GM19468 (cell line): ENCODE measurements around the gene APBA2.
"Not testable (repeated sequence)": the region's sequence is repeated elsewhere in the genome, so short reads cannot be mapped to it uniquely, and the experiment has no call there.

Source experiments
- ATAC-seq: cut with Tn5 transposase; IDR thresholded peaks from one replicate; pipeline ENCODE4 v1.9.1; 2021; ENCODE audit warnings: mild to moderate bottlenecking, moderate library complexity, moderate number of reproducible peaks; ENCODE audit not compliant: unreplicated experiment; ENCODE audit errors: extremely low read depth

Gene APBA2

DNA sequence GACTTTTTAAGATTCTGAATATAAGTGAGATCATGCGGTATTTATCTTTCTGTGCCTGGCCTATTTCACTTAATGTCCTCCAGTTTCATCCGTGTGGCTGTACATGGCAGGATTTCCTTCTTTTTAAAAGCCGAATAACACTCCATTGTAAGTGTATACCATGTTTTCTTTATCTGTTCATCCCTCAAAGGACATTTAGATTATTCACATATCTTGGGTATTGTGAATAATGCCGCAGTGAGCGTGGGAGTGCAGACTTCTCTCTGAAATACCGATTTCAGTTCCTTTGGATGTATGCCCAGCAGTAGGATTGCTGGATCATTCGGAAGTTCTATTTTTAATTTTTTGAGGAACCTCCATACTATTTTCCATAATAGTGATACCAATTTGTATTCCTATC, 136.1 kb downstream of the APBA2 start:
- no peak for ATAC-seq

DNA sequence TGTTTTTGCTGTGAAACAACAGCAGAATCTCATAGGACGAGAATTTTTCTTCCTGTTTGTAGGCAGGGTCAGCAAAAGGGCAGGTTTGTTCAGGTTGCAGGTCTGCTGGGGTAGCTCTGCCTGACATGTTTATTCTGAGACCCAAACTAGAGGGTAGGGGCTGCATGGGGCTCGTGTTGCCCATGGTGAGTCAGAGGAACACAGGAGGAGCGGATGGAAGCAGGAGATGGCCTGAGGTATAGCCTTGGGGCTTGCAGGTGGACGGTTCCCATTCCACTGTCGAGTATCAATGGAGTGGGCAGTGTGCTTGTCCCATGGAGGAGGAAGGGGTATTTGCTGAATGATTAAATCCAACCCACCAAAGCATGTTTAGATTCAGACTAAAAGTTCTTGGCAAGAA, 138.9 kb downstream of the APBA2 start:
- ATAC-seq, result no peak

DNA sequence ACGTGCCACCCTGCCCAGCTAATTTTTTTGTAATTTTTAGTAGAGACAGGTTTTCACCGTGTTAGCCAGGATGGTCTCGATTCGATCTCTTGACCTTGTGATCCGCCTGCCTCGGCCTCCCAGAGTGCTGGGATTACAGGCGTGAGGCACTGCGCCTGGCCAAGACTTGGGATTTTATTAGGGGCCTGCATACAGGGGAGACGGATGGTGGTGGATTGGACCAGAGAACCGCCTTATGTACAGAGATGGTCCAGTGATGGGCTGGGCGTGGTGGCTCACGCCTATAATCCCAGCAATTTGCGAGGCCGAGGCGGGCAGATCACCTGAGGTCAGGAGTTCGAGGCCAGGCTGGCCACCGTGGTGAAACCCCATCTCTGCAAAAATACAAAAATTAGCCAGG, 139.6 kb downstream of the APBA2 start:
- ATAC-seq, result not testable (repeated sequence)

DNA sequence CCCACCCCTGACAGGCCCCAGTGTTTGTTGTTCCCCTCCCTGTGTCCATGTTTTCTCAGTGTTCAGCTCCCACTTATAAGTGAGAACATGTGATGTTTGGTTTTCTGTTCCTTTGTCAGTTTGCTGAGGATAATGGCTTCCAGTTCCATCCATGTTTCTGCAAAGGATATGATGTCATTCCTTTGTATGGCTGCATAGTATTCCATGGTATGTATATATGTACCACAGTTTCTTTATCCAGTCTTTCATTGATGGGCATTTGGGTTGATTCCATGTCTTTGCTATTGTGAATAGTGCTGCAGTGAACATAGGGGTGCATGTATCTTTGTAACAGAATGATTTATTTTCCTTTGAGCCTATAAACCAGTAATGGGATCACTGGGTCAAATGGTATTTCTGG, 142.4 kb downstream of the APBA2 start:
- not testable (repeated sequence) for ATAC-seq

DNA sequence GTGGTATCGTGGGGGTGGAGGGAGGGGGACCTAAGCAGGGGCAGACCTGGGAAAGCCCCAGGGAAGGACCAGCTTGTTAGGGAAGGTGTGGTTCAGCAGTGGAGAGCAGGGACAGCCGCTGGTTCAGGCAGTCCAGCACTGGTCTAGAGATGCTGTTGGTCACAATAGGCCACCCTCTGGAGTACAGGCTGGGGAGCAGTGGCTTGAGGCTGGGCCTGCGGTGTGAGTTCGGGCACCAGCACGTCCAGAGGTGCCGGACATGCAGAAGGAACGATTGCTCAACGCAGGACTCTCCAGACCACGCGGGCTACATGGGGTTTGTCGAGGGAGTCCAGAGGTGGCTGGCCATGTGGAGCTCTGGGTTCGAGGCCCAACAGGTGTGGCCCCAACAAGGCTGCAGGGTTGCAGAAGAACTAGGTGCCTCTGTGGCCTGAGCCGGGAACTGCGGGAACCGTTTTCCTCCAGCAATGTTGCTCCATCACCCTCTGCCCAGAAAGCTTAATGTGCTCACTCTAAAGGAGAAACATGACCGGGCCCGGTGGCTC, 143.9 kb downstream of the APBA2 start:
- ATAC-seq, result no peak

DNA sequence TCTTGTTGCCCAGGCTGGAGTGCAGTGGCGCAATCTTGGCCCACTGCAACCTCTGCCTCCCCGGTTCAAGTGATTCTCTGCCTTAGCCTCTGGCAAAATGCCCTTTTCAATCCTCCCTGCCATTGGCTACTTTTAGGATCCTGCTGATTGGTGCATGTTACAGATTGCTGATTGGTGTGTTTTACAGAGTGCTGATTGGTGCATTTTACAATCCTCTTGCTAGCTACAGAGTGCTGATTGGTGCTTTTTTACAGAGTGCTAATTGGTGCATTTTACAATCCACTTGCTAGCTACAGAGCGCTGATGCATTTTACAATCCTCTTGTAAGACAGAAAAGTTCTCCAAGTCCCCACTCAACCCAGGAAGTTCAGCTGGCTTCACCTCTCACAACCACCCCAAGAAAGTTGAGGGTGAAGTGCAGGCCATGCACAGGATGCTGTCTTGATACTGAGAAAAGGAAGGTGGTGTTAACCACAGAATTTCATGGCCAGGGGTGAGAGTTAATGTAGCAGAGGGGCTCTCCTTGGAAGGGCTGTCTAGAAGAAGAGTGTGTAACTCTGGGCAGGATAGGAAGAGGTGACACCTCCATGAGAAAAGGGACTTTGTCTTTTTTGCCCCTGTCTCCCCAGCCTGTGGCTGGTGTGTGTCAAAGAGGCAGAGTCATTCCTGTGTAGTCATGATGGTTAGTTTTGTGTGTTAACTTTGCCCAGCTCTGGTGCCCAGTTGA, 145.9 kb downstream of the APBA2 start:
- ATAC-seq, result no peak

DNA sequence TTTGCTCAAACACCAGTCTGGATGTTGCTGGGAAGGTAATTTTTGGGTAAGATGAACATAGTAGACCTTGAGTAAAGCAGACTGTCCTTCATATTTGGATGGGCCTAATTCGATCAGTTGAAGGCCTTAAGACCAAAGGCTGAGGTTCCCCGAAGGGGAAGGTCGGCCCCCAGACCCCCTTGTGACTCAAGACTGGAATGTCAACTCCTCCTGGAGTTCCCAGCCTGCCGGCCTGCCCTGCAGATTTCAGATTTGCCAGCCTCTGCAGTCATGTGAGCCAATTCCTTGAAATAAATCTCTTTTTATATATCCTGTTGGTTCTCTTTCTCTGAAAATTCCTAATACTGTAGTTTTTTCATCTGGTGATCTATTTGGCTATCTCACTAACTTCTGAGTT, 146.5 kb downstream of the APBA2 start:
- no peak for ATAC-seq

DNA sequence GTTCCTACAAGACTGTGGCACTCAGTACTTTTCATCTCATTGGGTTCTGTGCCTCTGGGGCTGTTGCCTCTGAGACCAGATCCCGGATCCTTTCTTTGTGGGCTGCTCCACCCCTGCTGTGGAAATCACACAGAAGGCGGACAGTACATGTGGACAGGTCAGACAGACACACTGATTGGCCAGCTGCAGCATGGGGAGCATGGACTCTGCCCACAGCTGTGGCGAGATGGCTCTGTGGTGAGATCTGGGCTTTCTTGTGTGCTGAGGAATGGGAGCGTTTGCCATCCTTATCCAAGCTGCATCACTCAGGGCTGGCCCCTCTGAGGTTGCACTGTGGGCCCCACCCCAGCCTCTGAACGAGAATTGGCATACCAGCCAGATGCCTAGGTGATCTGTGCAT, 147.0 kb downstream of the APBA2 start:
- ATAC-seq, result no peak

DNA sequence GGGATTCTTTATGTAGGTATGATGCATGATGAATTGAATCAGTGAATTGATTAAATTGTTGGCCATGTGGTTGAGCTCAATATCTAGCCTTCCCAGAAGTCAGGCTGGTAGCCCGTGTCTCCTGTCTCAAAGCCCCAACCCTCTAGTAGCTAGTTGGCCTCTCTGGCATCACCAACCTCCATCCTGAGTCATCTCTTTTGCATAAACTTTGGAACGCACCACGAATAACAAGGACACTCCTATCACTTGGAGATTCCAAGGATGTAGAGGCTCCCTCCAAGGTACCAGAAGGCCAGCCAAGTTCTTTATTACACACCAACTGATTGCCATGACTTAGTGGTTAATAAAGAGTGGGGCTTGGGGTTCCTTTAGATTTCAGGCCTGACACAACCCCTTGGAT, 148.4 kb downstream of the APBA2 start:
- no peak for ATAC-seq

DNA sequence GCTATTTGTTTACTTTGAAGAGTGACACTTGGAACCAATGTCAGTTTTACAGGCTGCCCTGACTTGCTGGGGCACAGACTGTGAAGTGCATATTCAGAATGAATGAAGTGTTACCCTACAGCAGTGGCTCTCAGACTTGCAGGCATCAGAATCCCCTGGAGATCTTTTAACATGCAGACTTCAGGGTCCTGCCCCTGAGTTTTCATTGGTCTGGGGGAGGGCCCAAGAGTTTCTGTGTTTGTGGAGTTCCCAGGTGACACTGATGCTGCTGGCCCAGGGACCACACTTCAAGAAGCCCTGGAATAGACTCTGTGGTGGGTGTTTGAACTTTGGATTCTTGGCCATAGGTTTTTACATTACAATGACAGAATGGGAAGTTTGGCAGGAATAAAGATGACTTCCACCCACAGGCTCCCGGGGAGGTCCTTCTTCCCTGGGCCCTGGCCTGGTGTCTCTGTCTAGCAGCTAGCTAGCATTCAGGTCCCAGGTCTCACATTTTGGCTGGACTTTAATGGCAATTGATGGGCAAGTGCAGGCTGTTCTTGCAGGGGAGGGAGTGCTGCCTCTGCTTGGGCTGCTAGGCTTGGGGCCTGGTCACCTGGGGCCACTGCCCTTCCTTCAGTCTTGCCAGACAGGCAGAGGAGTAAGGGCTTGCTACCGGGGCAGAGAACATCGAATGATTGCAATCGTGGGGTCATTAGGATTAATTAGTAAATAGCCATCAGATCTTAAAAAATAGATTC, 149.0 kb downstream of the APBA2 start:
- ATAC-seq, result no peak

DNA sequence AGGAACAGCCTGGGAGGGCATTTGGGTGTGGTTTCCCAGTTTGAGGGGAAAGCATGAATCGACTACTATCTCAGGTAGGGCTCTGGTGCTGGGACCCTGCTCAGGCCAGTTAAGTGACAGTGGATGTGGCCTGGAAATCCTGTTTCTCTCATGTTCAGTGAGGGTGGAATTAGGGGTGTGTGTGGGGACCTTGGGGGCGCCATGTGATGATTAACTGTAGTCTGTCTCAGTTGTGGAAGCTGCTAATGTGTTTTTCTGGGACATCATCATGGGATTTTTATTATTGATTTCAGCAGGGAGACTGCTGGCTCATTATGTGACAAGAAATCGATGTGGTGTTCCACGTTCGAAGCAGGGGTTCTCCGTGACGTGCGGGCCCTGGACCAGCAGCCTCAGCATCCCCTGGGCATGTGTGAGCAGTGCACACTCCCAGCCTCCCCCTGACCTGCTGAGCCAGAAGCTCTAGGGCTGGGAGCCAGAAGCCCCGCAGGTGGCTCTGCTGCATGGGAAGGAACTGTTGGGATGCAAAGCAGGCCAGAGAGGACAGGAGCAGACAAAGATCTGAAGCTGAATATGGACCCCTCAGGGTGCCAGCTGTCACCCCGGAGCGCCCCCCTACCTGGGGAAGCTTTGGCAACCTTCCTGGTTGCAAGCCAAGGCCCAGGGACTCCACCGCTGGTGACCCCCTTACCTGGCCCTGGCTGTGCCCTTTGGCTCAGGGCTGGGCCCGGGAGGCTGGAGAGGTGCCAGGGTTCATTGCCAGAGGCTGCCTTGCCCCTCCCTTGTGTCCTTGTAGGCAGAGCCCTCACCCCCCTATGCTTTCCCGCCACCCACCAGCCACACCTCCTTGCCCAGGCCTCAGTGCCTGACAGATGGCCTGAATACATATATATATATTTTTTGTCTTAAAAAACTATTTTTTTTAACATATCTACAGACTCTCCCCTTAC, 149.8 kb downstream of the APBA2 start:
- no peak for ATAC-seq

DNA sequence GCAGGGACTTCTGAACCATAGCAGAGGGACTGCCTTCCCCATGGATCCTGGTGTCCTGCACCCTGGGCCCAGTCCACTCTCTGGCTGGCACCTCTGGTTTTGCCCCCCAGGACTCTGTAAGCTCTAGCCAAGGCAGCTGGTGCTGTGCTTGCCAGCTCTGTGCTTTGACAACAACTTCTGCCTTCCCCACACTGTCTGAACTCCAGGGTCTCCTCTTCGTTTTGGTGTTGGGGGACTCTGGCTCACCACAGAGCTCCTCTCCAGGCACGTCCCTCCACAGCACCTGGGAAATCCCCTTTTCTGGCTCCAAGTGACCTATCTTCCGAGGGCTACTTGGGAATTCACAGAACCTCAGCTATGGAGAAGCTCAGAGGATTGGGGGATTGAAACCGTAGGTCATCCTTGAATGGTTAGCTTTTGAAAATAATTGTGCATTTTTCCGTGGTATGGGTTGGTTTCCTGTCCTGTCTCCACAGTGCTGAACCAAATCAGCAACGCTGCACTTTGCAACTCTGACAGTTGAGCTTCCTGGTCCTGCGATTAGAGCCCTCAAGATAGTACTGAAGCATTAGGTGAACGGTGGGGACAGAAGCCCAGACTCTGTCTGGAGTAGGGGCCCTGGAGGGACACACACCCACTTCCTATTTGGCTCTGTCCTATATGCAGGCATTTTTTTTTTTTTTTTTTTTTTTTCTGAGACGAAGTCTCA, 152.4 kb downstream of the APBA2 start:
- ATAC-seq, result no peak

DNA sequence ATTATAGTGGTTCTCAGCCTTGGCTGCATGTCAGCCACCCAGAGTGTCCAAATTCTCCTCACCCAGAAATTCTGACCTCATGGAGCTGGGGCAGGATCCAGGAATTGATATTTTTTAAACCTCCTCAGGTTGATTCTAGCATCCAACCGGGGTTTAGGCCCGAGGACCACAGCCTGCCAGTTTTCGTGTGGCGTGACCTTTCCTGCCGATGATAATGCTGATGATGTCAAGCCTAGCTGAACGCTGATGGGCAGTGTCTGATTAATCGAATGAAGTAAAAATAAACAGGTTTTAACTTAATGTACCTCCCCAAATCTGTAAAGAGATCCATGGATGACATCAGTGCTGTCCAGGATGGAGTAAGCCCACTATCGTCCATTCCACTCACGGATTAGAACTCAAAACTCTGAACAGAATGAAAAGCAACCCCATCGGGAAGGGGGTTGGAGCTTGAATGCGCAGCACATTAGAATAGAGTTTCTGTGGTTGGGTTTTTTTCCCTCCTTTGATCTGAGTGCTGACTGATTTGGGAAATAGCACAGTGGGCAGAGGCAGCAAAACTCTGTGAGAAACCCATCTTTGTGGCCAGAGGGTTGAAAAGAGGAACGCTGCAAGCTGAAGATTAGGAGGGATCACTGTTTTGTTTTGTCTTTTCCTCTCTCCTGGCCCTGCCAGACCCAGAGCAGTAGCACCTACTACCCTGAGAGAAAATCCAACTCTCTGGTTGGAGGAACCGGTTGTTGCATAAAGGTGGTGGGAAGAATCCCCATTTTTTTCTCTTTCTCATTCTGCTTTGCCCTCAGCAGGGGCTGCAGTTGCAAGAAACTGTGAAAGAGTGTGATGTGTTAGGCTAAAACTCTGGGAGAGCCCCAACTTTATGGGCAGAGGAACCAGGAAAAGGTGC, 153.9 kb downstream of the APBA2 start:
- no peak for ATAC-seq

DNA sequence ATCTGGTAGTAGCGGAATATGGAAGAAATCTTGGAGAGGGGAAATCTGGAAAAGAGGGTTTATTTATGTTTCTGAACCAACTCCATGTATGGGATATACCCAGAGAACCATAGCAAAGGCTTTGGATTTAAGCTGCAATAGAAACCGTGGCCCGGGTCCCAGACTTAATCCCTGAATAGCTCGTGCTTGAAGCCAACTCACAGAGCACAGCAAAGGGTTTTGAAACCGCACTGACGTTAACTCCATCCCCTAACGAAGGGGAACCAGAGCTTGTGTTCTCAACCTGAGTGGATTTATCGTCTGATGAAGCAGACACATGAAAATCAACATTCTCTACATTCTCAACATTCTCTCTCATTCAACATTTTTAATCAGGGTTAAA, 154.6 kb downstream of the APBA2 start:
- ATAC-seq, result no peak

DNA sequence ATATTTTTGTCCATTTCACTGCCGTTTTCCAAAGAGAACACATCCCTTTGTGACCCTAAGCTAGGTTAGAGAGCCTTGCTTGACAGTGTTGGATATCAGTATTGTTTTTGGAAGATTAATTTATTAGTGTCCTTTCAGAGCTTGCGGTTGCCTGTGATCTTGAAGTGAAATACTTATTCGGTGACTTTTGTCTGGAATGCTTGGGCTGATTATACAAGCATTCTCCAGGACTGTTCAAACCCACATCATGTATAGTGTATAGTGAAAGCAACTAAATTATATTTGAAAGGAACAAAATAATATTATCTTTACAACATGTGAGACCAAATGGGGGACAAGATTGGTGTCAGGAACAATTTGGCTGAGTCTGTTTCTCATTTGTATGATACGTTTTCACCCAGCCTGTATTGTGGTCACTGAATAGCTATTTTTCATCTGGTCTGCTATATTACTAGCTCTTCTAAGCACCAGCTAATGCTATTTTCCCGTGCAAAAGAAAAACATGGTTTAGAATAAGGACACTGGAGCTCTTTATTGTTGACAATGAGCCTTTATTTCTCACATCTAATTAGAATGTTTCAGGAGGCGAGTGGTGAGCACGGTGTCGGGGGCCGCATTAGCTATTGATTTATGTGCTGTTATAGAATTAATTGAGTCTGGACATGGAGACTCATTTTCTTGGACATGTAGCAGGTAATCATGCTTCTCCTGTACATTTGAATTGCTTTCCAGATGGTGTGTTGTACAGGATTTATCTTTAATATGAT, 158.1 kb downstream of the APBA2 start:
- ATAC-seq, result no peak

DNA sequence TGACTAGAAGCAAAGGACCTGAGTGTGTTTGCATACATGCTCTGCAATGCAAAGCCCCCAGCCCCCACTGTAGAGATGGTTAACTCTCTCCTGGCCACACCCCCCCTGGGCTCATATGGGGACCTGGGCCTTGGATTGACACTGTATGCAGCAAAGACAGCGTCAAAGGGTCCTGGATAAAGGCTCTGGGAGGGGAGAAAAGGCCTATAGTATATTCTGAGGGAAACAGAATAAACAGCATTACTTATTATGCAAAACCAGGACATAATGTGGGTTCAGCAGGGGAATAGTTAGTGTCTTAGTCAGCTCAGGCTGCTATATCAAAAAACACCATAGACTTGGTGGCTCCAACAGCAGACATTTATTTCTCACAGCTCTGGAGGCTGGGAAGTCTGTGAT, 158.7 kb downstream of the APBA2 start:
- ATAC-seq, result no peak

DNA sequence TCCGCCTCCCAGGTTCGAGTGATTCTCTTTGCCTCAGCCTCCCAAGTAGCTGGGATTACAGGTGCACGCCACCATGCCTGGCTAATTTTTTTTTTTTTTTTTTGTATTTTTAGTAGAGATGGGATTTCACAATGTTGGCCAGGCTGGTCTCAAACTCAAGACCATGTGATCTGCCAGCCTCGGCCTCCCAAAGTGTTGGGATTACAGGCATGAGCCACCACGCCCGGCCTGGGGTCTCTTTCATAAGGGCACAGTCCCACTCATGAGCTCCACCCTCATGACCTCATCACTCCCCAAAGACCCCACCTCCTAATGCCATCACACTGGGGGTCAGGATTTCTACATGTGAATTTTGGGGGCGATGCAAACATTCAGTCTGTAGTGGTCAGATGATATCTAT, 159.4 kb downstream of the APBA2 start:
- ATAC-seq, result not testable (repeated sequence)

DNA sequence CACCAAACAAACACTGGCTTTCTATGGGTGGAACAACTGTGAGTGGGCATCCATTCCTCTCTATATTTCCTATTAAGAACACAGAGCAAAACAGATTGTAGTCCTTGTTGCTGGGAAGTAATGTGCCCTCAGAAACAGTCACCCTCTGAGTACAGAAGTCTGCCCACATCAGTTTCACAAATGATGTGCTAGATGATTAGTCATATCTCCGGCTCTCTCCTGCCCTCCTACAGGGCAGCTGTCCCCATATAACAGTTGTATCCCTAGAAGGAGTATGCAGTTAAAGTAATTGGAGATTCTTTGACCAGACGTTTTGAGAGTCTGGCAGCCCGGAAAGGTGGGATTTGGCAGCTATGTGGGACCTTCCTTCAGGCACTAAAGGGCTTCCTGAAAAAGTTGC, 159.9 kb downstream of the APBA2 start:
- no peak for ATAC-seq
